ENCODE results near the gene LIPM. TPM values are rescaled to one million over a fixed set of nuclear protein-coding genes. Genes with fewer than 3 reads are reported as not detected.

The LIPM gene
- total RNA-seq, 2 donors from 2014 or later: not detected

DNA sequence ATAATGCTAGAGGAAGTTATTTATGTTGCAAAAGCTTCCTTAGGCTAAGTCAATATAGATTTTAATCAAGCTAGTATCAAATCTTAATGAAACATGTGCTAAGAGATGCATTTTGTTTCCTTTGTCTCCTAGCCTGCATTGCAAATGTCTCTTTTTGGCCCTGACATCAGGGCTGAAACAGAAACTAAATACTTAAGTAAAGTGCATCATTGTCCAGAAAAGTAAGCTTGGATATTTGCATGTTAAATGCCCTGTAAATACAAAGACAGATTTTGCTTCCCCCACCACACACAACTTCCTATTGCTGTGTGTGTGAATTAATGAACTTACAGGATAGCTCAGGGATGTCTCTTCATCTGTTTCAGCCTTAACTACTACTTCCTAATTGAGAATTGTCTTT lies 67.6 kb downstream of the LIPM start:
- no peak for TF ChIP-seq POLR2A (IDR thresholded peaks at IDR 0.05)
- TF ChIP-seq, protein P1, sequence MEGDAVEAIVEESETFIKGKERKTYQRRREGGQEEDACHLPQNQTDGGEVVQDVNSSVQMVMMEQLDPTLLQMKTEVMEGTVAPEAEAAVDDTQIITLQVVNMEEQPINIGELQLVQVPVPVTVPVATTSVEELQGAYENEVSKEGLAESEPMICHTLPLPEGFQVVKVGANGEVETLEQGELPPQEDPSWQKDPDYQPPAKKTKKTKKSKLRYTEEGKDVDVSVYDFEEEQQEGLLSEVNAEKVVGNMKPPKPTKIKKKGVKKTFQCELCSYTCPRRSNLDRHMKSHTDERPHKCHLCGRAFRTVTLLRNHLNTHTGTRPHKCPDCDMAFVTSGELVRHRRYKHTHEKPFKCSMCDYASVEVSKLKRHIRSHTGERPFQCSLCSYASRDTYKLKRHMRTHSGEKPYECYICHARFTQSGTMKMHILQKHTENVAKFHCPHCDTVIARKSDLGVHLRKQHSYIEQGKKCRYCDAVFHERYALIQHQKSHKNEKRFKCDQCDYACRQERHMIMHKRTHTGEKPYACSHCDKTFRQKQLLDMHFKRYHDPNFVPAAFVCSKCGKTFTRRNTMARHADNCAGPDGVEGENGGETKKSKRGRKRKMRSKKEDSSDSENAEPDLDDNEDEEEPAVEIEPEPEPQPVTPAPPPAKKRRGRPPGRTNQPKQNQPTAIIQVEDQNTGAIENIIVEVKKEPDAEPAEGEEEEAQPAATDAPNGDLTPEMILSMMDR (IDR thresholded peaks at IDR 0.05): no peak
- TF ChIP-seq POLR2AphosphoS5 (IDR thresholded peaks at IDR 0.05): no peak
- intact Hi-C loops (cut with DNase I): no loop called here
- no peak for DNase-seq (ENCODE audit: low spot score)

More for the DNA sequence above, 67.6 kb downstream of the LIPM start:
- no peaks in the 10 kb centered on the region for H3K27me3 ChIP-seq (replicated peaks; ENCODE audit: insufficient read depth)
- no peak overlapping the region for H3K27ac ChIP-seq
- no peaks in the 10 kb centered on the region for H3K4me1 ChIP-seq (replicated peaks)
- no peaks in the 10 kb centered on the region for H3K36me3 ChIP-seq
- no peak overlapping the region for H3K4me3 ChIP-seq
- H3K9me3 ChIP-seq: no peaks in the 10 kb centered on the region

Other genes with a start within 250 kb of the LIPM start
- gene RNLS, start 219.4 kb upstream of the LIPM start, total RNA-seq: 10 to 100 TPM; 21.7 to 31.8 TPM
- gene LIPJ, start 216.0 kb upstream of the LIPM start, total RNA-seq: under 1 TPM; 0.09 to 0.17 TPM
- not detected for gene LIPF, start 138.3 kb upstream of the LIPM start, total RNA-seq
- not detected for gene LIPK, start 96.5 kb upstream of the LIPM start, total RNA-seq
- not detected for gene LIPN, start 42.7 kb upstream of the LIPM start, total RNA-seq
- 1 to 10 TPM; 2.8 to 3.1 TPM for gene ANKRD22, start 49.1 kb downstream of the LIPM start, total RNA-seq
- gene STAMBPL1, start 77.5 kb downstream of the LIPM start, total RNA-seq: 1 to 10 TPM; 3.6 to 5.8 TPM
- 1,000 to 10,000 TPM; 1,024 to 1,957 TPM for gene ACTA2, start 150.0 kb downstream of the LIPM start, total RNA-seq
- gene FAS, start 188.1 kb downstream of the LIPM start, total RNA-seq: 10 to 100 TPM; 13.7 to 17.7 TPM